Lower lobe of right lung (tissue), 2 donors: ENCODE measurements around the gene TRAF1. TPM values are rescaled to one million over a fixed set of nuclear protein-coding genes. Genes with fewer than 3 reads are reported as not detected.
A peak's percentile ranks its signal among the peaks of the same experiment; 100 is the strongest.

Source experiments
- ATAC-seq, 2 donors: fragments of 200-7000 bp; cut with Tn5 transposase; one replicate each; pipeline ENCODE4 v1.9.1; 2020 to 2022; ENCODE audit warnings: mild to moderate bottlenecking in 2 of 2, moderate library complexity in 2 of 2
- DNase-seq: peaks from one replicate; pipeline ENCODE4 v3.0.0-alpha.2; 2020
- H3K27ac ChIP-seq: fragments of 200-600 bp; one replicate; pipeline ENCODE4 v1.8.0; 2022
- H3K27me3 ChIP-seq: fragments of 200-600 bp; one replicate; pipeline ENCODE4 v1.8.0; 2022; ENCODE audit warnings: low read depth
- H3K36me3 ChIP-seq: fragments of 200-600 bp; one replicate; pipeline ENCODE4 v1.8.0; 2022; ENCODE audit warnings: mild to moderate bottlenecking
- H3K4me1 ChIP-seq: fragments of 200-600 bp; one replicate; pipeline ENCODE4 v1.8.0; 2022
- H3K4me3 ChIP-seq: fragments of 200-600 bp; one replicate; pipeline ENCODE4 v1.8.0; 2022; ENCODE audit warnings: mild to moderate bottlenecking
- H3K9me3 ChIP-seq: fragments of 200-600 bp; one replicate; pipeline ENCODE4 v1.8.0; 2022
- intact Hi-C: fragments of 100-400 bp; cut with DNase I; formaldehyde crosslinking; loops from one replicate; pipeline ENCODE4 v1.11.0; 2022
- total RNA-seq: library from RNA; stranded (reverse); fragmentation: NEBNext Ultra II Directional; extraction: Animal tissue kit (Norgen Biotek cat#: 25700); gene quantifications from one replicate; pipeline ENCODE4 v1.2.1, GENCODE V29; 2021
- TF ChIP-seq, protein P1 (sequence below): fragments of 200-600 bp; IDR thresholded peaks from one replicate; pipeline ENCODE4 v1.8.0; 2022; ENCODE audit warnings: antibody characterized with exemption, mild to moderate bottlenecking
- donor health status: DM: no; HTN: yes; CAD: no; lungs with severe emphysema.

Gene TRAF1
- total RNA-seq, 1 donor from 2014 or later: 5.8 TPM

DNA sequence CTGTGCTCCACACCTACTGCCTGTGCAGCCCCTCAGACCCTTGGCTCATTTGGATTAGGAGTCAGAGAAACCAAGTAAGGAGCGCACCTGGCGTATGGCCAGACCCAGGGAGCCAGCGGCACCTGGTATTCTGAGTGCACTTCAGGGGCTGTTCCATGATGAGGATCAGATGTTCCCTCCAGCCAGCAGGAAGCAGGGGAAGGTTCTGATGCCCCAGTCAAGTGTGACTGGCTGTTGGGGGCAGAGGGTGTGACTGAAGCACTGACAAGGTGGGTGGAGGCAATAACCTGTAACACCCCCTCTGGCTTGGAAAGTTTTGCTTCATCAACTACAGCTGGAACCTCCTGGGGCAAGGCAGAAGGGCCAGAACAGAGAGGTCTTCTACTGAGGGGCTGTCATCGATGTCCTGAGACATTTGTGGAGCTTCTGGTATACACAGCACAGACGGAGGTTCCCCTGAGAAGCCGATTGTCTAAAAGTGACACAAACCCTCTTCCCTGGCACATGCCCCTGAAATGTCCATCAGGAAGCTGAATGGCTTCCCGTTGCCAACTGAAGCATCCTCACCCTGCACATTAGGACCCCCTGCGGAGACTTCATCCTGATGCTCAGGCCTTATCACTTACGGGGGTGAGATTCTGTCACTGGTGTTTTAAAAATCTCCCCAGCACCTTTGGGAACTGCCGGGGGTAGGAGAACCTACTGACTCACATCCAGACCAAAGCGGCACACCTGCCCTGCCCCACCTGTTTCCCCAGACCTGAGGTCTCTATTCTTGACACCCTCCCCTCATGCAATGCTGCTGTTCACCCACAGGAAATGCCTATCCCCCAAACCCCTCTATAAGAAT is 21.1 kb downstream of the TRAF1 start:
- H3K4me1 ChIP-seq: peaks cover 4% of the 10 kb centered on the region
- no peak overlapping the region for H3K27ac ChIP-seq
- H3K36me3 ChIP-seq: peaks cover 4% of the 10 kb centered on the region
- DNase-seq (no peak), ATAC-seq (no peak)
- no peak overlapping the region for H3K4me3 ChIP-seq
- H3K27me3 ChIP-seq: no peaks in the 10 kb centered on the region
- no peaks in the 10 kb centered on the region for H3K9me3 ChIP-seq
- TF ChIP-seq, protein P1, sequence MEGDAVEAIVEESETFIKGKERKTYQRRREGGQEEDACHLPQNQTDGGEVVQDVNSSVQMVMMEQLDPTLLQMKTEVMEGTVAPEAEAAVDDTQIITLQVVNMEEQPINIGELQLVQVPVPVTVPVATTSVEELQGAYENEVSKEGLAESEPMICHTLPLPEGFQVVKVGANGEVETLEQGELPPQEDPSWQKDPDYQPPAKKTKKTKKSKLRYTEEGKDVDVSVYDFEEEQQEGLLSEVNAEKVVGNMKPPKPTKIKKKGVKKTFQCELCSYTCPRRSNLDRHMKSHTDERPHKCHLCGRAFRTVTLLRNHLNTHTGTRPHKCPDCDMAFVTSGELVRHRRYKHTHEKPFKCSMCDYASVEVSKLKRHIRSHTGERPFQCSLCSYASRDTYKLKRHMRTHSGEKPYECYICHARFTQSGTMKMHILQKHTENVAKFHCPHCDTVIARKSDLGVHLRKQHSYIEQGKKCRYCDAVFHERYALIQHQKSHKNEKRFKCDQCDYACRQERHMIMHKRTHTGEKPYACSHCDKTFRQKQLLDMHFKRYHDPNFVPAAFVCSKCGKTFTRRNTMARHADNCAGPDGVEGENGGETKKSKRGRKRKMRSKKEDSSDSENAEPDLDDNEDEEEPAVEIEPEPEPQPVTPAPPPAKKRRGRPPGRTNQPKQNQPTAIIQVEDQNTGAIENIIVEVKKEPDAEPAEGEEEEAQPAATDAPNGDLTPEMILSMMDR: no peak
- intact Hi-C loops: no loop called here

DNA sequence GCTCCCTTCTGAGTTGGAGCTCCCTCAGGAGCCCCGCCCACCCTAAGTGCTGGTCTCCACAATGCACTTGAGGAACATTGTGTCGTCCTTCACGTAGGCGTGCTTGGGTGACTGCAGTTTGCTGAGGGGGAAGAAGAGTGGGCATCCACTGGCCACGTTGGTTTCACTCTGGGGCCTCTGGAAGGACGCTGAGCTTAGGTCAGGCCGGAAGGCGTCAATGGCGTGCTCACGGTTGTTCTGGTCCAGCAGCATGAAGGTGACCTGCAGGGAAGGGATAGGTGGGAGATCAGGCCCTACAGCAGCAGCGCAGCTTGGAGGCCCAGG is 21.7 kb downstream of the TRAF1 start:
- no peaks in the 10 kb centered on the region for H3K9me3 ChIP-seq
- H3K27ac ChIP-seq: no peak overlapping the region
- DNase-seq: no peak
- H3K4me1 ChIP-seq: peaks cover under 1% of the 10 kb centered on the region
- TF ChIP-seq, protein P1: no peak
- ATAC-seq: no peak
- H3K27me3 ChIP-seq: no peaks in the 10 kb centered on the region
- no peak overlapping the region for H3K4me3 ChIP-seq
- peaks cover 4% of the 10 kb centered on the region for H3K36me3 ChIP-seq
- intact Hi-C loops: no loop called here

DNA sequence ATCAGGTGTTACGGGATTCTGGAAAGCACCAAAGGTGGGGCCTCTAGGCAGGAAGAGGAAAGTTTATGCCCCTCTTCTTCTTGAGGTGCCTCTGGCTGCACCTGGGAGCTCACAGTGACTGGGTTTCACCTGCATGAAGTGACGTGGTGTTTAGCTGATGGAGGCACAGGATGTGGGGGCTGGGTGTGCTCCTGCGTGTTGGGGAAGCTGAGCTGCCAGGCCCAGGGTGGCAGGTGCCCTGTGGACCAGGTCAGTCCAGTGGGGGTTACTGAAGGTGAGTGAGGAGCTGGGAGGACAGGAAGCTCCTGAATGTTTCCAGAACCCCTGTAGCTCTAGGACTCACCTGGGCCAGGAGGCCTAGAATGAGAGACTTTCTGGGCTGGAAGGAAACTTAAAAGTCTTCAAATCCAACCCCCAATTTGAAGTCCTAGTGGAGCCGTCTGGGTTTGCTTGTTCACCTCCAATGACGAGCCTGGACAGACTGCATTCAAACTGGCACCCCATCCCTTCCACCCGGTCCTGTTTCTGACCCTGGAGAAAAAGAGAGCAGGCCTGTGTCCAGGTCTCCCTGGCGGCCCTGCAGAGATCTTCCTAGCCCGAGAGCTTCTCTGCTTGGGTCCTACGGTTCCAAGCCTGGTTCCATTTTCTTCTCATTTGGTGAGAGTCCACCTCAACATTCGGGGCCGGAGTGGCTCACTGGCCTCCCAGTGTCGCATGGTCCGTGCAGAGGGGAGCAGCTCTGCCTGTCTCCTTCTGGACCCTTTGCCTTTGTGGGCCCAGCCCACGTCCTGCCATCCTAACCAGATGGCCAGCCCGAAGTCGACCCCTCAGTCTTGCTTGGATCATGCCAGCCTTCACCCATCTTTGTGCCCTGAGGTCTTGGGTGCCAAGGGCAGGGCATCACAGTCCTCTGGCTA is 22.3 kb downstream of the TRAF1 start:
- Histone ChIP-seq H3K9me3 (no peaks in the 10 kb centered on the region), H3K36me3 (peaks cover 4% of the 10 kb centered on the region), H3K27me3 (no peaks in the 10 kb centered on the region), H3K27ac (no peak overlapping the region), H3K4me3 (no peak overlapping the region), H3K4me1 (no peaks in the 10 kb centered on the region)
- intact Hi-C loops: no loop called here
- TF ChIP-seq, protein P1: no peak
- ATAC-seq (peak; percentile 16 to 30), DNase-seq (no peak)

DNA sequence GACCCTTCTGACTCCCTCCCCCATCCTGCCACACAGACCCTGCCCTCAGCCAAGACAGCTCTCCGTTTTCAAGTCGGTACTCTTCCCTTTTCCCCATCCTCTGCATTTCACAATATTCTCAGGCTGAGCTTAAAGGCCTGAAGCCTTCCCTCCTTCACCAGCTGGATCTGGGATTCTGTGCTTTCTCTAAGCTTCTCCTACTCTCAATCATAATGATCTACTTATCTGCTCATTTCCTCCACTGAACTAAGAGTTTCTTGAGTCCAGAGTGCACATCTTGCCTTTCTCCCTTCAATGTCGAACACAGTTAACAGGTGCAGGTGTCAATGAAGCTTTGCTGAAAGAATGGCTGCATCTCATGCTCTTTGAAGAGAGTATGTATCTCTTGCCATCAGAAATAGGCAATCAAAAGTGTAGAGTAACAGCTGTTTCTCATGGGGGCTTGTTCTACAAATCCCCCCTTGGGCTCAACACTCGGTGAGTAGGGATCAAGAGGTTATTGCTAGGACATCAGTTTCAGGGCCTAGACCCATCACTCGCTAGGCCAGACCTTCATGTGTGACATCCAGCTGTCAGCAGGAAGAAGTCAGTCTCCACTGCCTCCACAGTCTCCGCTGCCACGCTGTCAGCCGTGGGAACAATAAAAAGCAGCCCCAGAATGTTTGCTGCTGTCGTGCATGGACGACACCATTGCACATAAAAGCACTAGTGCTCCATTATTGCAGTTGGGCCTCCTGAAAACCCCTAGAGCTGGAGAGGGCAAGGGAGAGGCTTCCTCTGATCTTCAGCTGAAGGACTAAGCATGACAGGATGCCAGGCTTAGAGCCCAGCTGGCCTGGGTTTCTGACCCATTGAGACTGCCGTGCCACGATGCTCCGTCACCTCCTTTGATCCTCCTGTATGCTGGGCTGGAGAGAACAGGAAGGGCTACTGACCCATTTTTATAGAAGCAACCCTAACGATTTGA is 23.7 kb downstream of the TRAF1 start:
- ATAC-seq (no peak), DNase-seq (no peak)
- Histone ChIP-seq H3K4me1 (no peaks in the 10 kb centered on the region), H3K9me3 (no peaks in the 10 kb centered on the region), H3K4me3 (no peak overlapping the region), H3K36me3 (peaks cover 4% of the 10 kb centered on the region), H3K27me3 (no peaks in the 10 kb centered on the region), H3K27ac (no peak overlapping the region)
- TF ChIP-seq, protein P1: no peak
- intact Hi-C loops: no loop called here
